GM18505 (cell line): ENCODE measurements around the gene PALLD.

ENCODE experiments used
- ATAC-seq: cut with Tn5 transposase; IDR thresholded peaks from one replicate; pipeline ENCODE4 v1.9.1; 2021; ENCODE audit not compliant: unreplicated experiment
- POLR2A ChIP-seq: IDR thresholded peaks from 4 replicates; pipeline ENCODE4 v1.6.1; 2011; ENCODE audit warnings: borderline replicate concordance; ENCODE audit not compliant: insufficient read depth, insufficient read length; ENCODE audit errors: extremely low read depth

PALLD gene

GRCh38 chr4:168852933-168853713 is 356.3 kb downstream of the PALLD start:
- TF ChIP-seq POLR2A: no peak
- peak; percentile 55 for ATAC-seq

GRCh38 chr4:168853770-168854169 is 356.9 kb downstream of the PALLD start:
- TF ChIP-seq POLR2A: no peak
- ATAC-seq: peak; percentile 44

DNA sequence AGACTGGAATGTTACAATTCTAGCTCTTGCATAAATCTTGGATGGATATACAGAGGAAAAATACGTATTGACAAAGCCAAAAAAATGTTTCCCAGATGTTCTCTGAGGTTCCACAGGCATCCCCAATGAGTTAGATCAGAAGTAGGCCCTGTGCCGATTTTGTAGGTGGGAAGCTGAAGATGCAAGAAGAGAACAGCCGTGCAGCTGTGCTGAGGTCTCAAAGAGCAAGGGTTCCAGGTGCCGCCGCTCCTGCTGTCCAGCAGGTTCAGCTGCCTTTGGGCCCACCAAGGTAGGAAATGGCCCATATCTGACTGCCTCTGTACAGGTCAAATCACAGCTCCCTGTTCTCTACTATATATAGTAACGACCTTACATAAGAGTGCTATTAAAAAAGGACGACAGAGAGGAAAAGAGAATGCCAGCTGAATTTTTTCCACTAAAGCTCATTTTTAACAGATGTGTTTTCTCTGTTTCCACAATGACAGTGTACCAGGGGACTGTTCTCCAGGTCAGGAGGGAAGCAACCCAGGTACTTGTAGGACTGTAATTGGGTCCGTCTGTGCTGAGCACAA is 357.6 kb downstream of the PALLD start:
- ATAC-seq: no peak
- no peak for TF ChIP-seq POLR2A

- TF ChIP-seq POLR2A: no peak
- ATAC-seq: no peak
Observed at GRCh38 chr4:168856312-168856711, 359.5 kb downstream of the PALLD start.

GRCh38 chr4:168857009-168857408 is 360.2 kb downstream of the PALLD start:
- no peak for TF ChIP-seq POLR2A
- ATAC-seq: no peak

DNA sequence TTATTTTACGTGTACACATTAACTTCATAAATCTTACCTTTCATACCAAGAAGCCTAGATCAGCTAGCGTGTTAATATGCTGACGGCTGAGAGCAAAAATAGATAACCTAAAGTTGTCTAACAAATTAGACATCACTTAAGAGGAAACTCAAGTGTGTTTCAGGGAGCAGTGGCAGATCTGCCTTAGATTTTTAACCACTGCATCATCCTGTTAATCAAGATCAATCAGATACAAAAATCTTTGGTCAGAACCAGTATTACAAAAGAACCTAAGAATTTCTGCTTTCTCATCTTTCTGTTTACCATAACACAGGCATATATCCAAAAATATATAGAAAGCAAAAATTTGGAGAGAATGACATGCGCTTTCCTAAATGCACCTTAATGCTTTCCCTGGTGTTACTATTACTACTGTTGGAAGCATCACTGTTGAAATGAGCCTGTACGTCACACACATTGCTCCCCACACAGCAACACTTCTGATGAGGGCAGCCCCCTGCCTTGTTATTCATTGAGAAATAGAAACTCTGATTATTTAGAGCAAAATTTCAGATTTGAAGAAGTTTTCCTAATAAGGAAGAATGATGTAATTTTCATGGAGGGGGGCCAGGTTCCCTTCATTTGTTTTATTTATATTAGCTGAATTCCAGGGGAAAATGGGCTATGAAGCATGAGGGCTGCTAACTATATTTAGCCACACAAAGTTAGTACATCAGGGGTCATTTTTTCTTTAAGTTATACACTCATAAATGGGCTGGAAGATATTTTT is 360.9 kb downstream of the PALLD start:
- ATAC-seq: no peak
- TF ChIP-seq POLR2A: no peak

- TF ChIP-seq POLR2A: no peak
- ATAC-seq: no peak
Observed at GRCh38 chr4:168859100-168859499, 362.2 kb downstream of the PALLD start.

- TF ChIP-seq POLR2A: no peak
- ATAC-seq: peak; percentile 95
Observed at GRCh38 chr4:168859888-168860694, 363.2 kb downstream of the PALLD start.

DNA sequence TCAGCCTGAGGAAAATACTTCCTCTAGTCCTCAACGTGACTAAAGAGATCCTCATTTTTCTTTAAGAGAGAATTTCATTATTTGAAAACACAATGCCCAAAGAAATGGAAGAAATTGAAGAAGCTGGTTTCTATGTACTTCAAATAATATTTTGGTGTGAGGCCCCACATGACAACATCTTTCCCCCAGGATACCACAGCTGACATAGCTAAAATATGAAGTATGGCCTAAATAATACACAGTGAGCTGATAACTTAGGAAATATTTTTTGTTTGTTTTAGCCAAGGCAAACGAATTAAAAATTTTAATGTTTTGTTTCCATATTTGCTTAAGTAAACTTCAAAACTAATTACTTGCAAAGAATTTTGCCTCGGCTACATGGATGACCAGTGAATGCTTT is 364.0 kb downstream of the PALLD start:
- ATAC-seq: no peak
- TF ChIP-seq POLR2A: no peak

GRCh38 chr4:168863719-168864647 is 367.1 kb downstream of the PALLD start:
- no peak for ATAC-seq
- TF ChIP-seq POLR2A: no peak

GRCh38 chr4:168864821-168865541 is 368.1 kb downstream of the PALLD start:
- ATAC-seq: no peak
- TF ChIP-seq POLR2A: no peak
